ENCODE results near the gene NELL2.

NELL2 gene

GRCh38 chr12:44728566-44728965 lies 147.5 kb downstream of the NELL2 start:
- no peak for TF ChIP-seq TCF12 (IDR thresholded peaks at IDR 0.05; ENCODE audit: low read depth)
- TF ChIP-seq NFIC (IDR thresholded peaks at IDR 0.05) = no peak
- TF ChIP-seq EGR1 (IDR thresholded peaks at IDR 0.05) = no peak
- no peak for TF ChIP-seq MAX (IDR thresholded peaks at IDR 0.05)
- TF ChIP-seq CREB1 (IDR thresholded peaks at IDR 0.05; ENCODE audit: low read depth) = no peak
- TF ChIP-seq TEAD4 (IDR thresholded peaks at IDR 0.05) = no peak

GRCh38 chr12:44720265-44720664 lies 155.8 kb downstream of the NELL2 start:
- TF ChIP-seq EP300 (IDR thresholded peaks at IDR 0.05; ENCODE audit: borderline replicate concordance) (no peak), TAF1 (IDR thresholded peaks at IDR 0.05; ENCODE audit: low read depth) (no peak), RAD21 (IDR thresholded peaks at IDR 0.05; ENCODE audit: low read depth) (no peak)

- TF ChIP-seq NFIC (IDR thresholded peaks at IDR 0.05) (no peak), TAF1 (IDR thresholded peaks at IDR 0.05; ENCODE audit: low read depth) (no peak), ZBTB7A (IDR thresholded peaks at IDR 0.05; ENCODE audit: low read depth) (no peak), EGR1 (IDR thresholded peaks at IDR 0.05) (no peak), USF1 (IDR thresholded peaks at IDR 0.05) (no peak), TEAD4 (IDR thresholded peaks at IDR 0.05) (no peak), CREB1 (IDR thresholded peaks at IDR 0.05; ENCODE audit: low read depth) (no peak), YY1 (IDR thresholded peaks at IDR 0.05; ENCODE audit: low read depth) (no peak), REST (IDR thresholded peaks at IDR 0.05; ENCODE audit: low read depth) (no peak), MAX (IDR thresholded peaks at IDR 0.05) (no peak), FOXM1 (IDR thresholded peaks at IDR 0.05; ENCODE audit: borderline replicate concordance, low read depth) (no peak), EP300 (IDR thresholded peaks at IDR 0.05; ENCODE audit: borderline replicate concordance) (no peak), CEBPB (IDR thresholded peaks at IDR 0.05) (no peak), TCF12 (IDR thresholded peaks at IDR 0.05; ENCODE audit: low read depth) (no peak), RAD21 (IDR thresholded peaks at IDR 0.05; ENCODE audit: low read depth) (no peak)
These were observed 158.5 kb downstream of the NELL2 start for GRCh38 chr12:44717612-44718011.

GRCh38 chr12:44716711-44717110 lies 159.4 kb downstream of the NELL2 start:
- no peak for TF ChIP-seq REST (IDR thresholded peaks at IDR 0.05; ENCODE audit: low read depth)
- TF ChIP-seq MAX (IDR thresholded peaks at IDR 0.05) = no peak
- TF ChIP-seq EP300 (IDR thresholded peaks at IDR 0.05; ENCODE audit: borderline replicate concordance) = no peak
- no peak for TF ChIP-seq YY1 (IDR thresholded peaks at IDR 0.05; ENCODE audit: low read depth)
- TF ChIP-seq FOXM1 (IDR thresholded peaks at IDR 0.05; ENCODE audit: borderline replicate concordance, low read depth) = no peak
- TF ChIP-seq TAF1 (IDR thresholded peaks at IDR 0.05; ENCODE audit: low read depth) = no peak
- TF ChIP-seq RAD21 (IDR thresholded peaks at IDR 0.05; ENCODE audit: low read depth) = no peak
- no peak for TF ChIP-seq EGR1 (IDR thresholded peaks at IDR 0.05)
- no peak for TF ChIP-seq USF1 (IDR thresholded peaks at IDR 0.05)
- TF ChIP-seq ZBTB7A (IDR thresholded peaks at IDR 0.05; ENCODE audit: low read depth) = no peak
- no peak for TF ChIP-seq NFIC (IDR thresholded peaks at IDR 0.05)
- no peak for TF ChIP-seq CREB1 (IDR thresholded peaks at IDR 0.05; ENCODE audit: low read depth)
- TF ChIP-seq TEAD4 (IDR thresholded peaks at IDR 0.05) = no peak
- TF ChIP-seq CEBPB (IDR thresholded peaks at IDR 0.05) = no peak
- TF ChIP-seq TCF12 (IDR thresholded peaks at IDR 0.05; ENCODE audit: low read depth) = no peak

GRCh38 chr12:44711736-44712135 lies 164.4 kb downstream of the NELL2 start:
- no peak for TF ChIP-seq TAF1 (IDR thresholded peaks at IDR 0.05; ENCODE audit: low read depth)
- no peak for TF ChIP-seq FOXM1 (IDR thresholded peaks at IDR 0.05; ENCODE audit: borderline replicate concordance, low read depth)
- TF ChIP-seq MAX (IDR thresholded peaks at IDR 0.05) = no peak
- TF ChIP-seq ZBTB7A (IDR thresholded peaks at IDR 0.05; ENCODE audit: low read depth) = no peak
- no peak for TF ChIP-seq EP300 (IDR thresholded peaks at IDR 0.05; ENCODE audit: borderline replicate concordance)
- no peak for TF ChIP-seq REST (IDR thresholded peaks at IDR 0.05; ENCODE audit: low read depth)
- TF ChIP-seq CREB1 (IDR thresholded peaks at IDR 0.05; ENCODE audit: low read depth) = no peak
- TF ChIP-seq CEBPB (IDR thresholded peaks at IDR 0.05) = no peak
- TF ChIP-seq USF1 (IDR thresholded peaks at IDR 0.05) = no peak
- no peak for TF ChIP-seq TCF12 (IDR thresholded peaks at IDR 0.05; ENCODE audit: low read depth)
- TF ChIP-seq NFIC (IDR thresholded peaks at IDR 0.05) = no peak
- TF ChIP-seq YY1 (IDR thresholded peaks at IDR 0.05; ENCODE audit: low read depth) = no peak
- TF ChIP-seq EGR1 (IDR thresholded peaks at IDR 0.05) = no peak
- TF ChIP-seq RAD21 (IDR thresholded peaks at IDR 0.05; ENCODE audit: low read depth) = no peak

All from Ishikawa (cell line).